IPS-18a (cell line): ENCODE data around the gene WDFY3.
"Not testable (repeated sequence)": the region's sequence is repeated elsewhere in the genome, so short reads cannot be mapped to it uniquely, and the experiment has no call there.

Experiments
- H3K27ac ChIP-seq: one replicate; pipeline ENCODE4 v1.5.1; 2013; ENCODE audit warnings: low read length
- H3K27me3 ChIP-seq: one replicate; pipeline ENCODE4 v1.6.1; 2013; ENCODE audit warnings: mild to moderate bottlenecking, low read length; ENCODE audit not compliant: control insufficient read depth, insufficient read depth
- H3K36me3 ChIP-seq: one replicate; pipeline ENCODE4 v1.6.1; 2013; ENCODE audit warnings: low read depth, low read length; ENCODE audit not compliant: control insufficient read depth
- H3K4me1 ChIP-seq: one replicate; pipeline ENCODE4 v1.6.1; 2013; ENCODE audit warnings: low read depth, low read length; ENCODE audit not compliant: control insufficient read depth
- H3K4me3 ChIP-seq: one replicate; pipeline ENCODE4 v1.5.1; 2013; ENCODE audit warnings: low read length
- H3K9ac ChIP-seq: one replicate; pipeline ENCODE4 v1.6.1; 2013; ENCODE audit warnings: mild to moderate bottlenecking, low read length, moderate library complexity
- H3K9me3 ChIP-seq: one replicate; pipeline ENCODE4 v1.6.1; 2013; ENCODE audit warnings: low read depth, low read length; ENCODE audit not compliant: control insufficient read depth

The WDFY3 gene

GRCh38 chr4:84681486-84682274, 284.8 kb downstream of the WDFY3 start:
- Histone ChIP-seq H3K4me1 (peaks cover 4% of the 10 kb centered on the region), H3K9ac (no peak overlapping the region), H3K4me3 (no peak overlapping the region), H3K9me3 (no peaks in the 10 kb centered on the region), H3K27ac (no peak overlapping the region), H3K27me3 (no peaks in the 10 kb centered on the region), H3K36me3 (peaks cover 59% of the 10 kb centered on the region)

GRCh38 chr4:84680956-84681355, 285.5 kb downstream of the WDFY3 start:
- Histone ChIP-seq H3K27me3 (no peaks in the 10 kb centered on the region), H3K9ac (no peak overlapping the region), H3K4me3 (no peak overlapping the region), H3K4me1 (peaks cover 4% of the 10 kb centered on the region), H3K9me3 (no peaks in the 10 kb centered on the region), H3K27ac (no peak overlapping the region), H3K36me3 (peaks cover 60% of the 10 kb centered on the region)

- H3K4me3 ChIP-seq: no peak overlapping the region
- no peaks in the 10 kb centered on the region for H3K27me3 ChIP-seq
- H3K9me3 ChIP-seq: no peaks in the 10 kb centered on the region
- H3K36me3 ChIP-seq: peaks cover 62% of the 10 kb centered on the region
- no peak overlapping the region for H3K9ac ChIP-seq
- peaks cover 4% of the 10 kb centered on the region for H3K4me1 ChIP-seq
- H3K27ac ChIP-seq: no peak overlapping the region
Observed at GRCh38 chr4:84678976-84679744, 287.3 kb downstream of the WDFY3 start.

- Histone ChIP-seq H3K9ac (no peak overlapping the region), H3K36me3 (peaks cover 55% of the 10 kb centered on the region), H3K4me1 (peaks cover 4% of the 10 kb centered on the region), H3K27ac (no peak overlapping the region), H3K27me3 (no peaks in the 10 kb centered on the region), H3K4me3 (no peak overlapping the region), H3K9me3 (no peaks in the 10 kb centered on the region)
Observed at GRCh38 chr4:84677995-84678394, 288.5 kb downstream of the WDFY3 start.

- peaks cover 56% of the 10 kb centered on the region for H3K36me3 ChIP-seq
- no peak overlapping the region for H3K4me3 ChIP-seq
Observed at GRCh38 chr4:84677093-84677492, 289.4 kb downstream of the WDFY3 start.

GRCh38 chr4:84673475-84674240, 292.8 kb downstream of the WDFY3 start:
- Histone ChIP-seq H3K36me3 (peaks cover 63% of the 10 kb centered on the region), H3K9me3 (no peaks in the 10 kb centered on the region), H3K4me1 (no peaks in the 10 kb centered on the region), H3K4me3 (no peak overlapping the region), H3K9ac (no peak overlapping the region), H3K27me3 (no peaks in the 10 kb centered on the region), H3K27ac (no peak overlapping the region)

More at GRCh38 chr4:84677093-84677492, 289.4 kb downstream of the WDFY3 start:
- Histone ChIP-seq H3K4me1 (peaks cover 1% of the 10 kb centered on the region), H3K9ac (no peak overlapping the region), H3K9me3 (no peaks in the 10 kb centered on the region), H3K27ac (no peak overlapping the region), H3K27me3 (no peaks in the 10 kb centered on the region)

- Histone ChIP-seq H3K4me3 (no peak overlapping the region), H3K9ac (no peak overlapping the region), H3K9me3 (no peaks in the 10 kb centered on the region), H3K27me3 (no peaks in the 10 kb centered on the region), H3K36me3 (peaks cover 51% of the 10 kb centered on the region), H3K4me1 (no peaks in the 10 kb centered on the region), H3K27ac (no peak overlapping the region)
Observed at GRCh38 chr4:84672177-84672576, 294.3 kb downstream of the WDFY3 start.

GRCh38 chr4:84669201-84669600, 297.3 kb downstream of the WDFY3 start:
- Histone ChIP-seq H3K4me1 (no peaks in the 10 kb centered on the region), H3K9me3 (no peaks in the 10 kb centered on the region), H3K9ac (no peak overlapping the region), H3K27me3 (no peaks in the 10 kb centered on the region), H3K4me3 (no peak overlapping the region), H3K36me3 (peaks cover 33% of the 10 kb centered on the region), H3K27ac (no peak overlapping the region)

- Histone ChIP-seq H3K27ac (no peak overlapping the region), H3K4me3 (no peak overlapping the region), H3K36me3 (peaks cover 15% of the 10 kb centered on the region), H3K27me3 (no peaks in the 10 kb centered on the region), H3K4me1 (no peaks in the 10 kb centered on the region), H3K9ac (no peak overlapping the region), H3K9me3 (no peaks in the 10 kb centered on the region)
Observed at GRCh38 chr4:84666439-84666838, 300.1 kb downstream of the WDFY3 start.

- not testable (repeated sequence) for H3K36me3 ChIP-seq
Observed at GRCh38 chr4:84664767-84665166, 301.7 kb downstream of the WDFY3 start.

GRCh38 chr4:84661191-84661939, 305.1 kb downstream of the WDFY3 start:
- H3K4me3 ChIP-seq: no peak overlapping the region
- no peak overlapping the region for H3K9ac ChIP-seq
- no peaks in the 10 kb centered on the region for H3K36me3 ChIP-seq
- no peak overlapping the region for H3K27ac ChIP-seq
- H3K27me3 ChIP-seq: no peaks in the 10 kb centered on the region
- no peaks in the 10 kb centered on the region for H3K4me1 ChIP-seq
- no peaks in the 10 kb centered on the region for H3K9me3 ChIP-seq

More at GRCh38 chr4:84664767-84665166, 301.7 kb downstream of the WDFY3 start:
- not testable (repeated sequence) for H3K27ac ChIP-seq, H3K9me3 ChIP-seq, H3K4me1 ChIP-seq, H3K27me3 ChIP-seq, H3K4me3 ChIP-seq, H3K9ac ChIP-seq
